ENCODE results near the gene LPCAT2.

The LPCAT2 gene, protein sequence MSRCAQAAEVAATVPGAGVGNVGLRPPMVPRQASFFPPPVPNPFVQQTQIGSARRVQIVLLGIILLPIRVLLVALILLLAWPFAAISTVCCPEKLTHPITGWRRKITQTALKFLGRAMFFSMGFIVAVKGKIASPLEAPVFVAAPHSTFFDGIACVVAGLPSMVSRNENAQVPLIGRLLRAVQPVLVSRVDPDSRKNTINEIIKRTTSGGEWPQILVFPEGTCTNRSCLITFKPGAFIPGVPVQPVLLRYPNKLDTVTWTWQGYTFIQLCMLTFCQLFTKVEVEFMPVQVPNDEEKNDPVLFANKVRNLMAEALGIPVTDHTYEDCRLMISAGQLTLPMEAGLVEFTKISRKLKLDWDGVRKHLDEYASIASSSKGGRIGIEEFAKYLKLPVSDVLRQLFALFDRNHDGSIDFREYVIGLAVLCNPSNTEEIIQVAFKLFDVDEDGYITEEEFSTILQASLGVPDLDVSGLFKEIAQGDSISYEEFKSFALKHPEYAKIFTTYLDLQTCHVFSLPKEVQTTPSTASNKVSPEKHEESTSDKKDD

DNA sequence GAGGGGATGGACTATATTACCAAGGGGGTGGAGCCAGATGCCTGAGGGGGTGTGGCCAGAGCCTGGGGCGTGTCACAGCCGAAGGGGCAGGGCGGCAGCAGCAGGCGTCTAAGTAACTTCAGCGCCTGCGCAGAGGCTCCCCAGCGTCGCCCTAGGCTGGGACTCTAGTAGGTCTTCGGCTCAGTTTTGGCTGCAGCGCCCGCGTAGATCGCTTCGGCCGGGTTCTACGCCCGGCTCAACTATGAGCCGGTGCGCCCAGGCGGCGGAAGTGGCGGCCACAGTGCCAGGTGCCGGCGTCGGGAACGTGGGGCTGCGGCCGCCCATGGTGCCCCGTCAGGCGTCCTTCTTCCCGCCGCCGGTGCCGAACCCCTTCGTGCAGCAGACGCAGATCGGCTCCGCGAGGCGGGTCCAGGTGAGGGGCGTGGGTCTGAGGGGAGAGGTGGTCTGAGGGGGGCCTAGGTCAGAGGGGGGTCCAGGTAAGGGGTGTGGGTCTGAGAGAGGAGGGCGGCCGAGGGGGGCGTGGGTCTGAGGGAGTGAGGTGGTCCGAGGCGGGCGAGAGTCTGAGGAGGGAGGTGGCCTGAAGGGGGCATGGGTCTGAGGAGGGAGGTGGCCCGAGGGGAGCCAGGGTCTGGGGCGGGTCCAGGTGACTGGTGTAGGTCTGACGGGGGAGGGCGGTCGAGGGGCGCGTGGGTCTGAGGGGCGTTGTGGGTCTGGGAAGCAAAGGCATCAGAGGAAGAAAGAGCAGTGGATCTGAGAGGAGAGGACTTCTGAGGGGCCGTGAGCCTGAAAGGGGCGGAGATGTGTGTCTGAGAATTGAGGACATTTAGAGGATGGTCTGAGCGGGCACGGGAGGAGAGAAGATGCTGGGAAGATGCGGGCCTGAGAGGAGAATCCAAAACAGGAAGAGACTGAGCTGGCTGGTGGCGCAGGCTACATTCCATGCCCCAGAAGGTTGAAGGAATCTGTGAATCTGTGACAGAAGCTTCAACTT is at the start of gene LPCAT2:
Gene LPCAT2, plus strand, starts transcription at position 132 of the 991 bp plus-strand sequence. Its CDS starts 110 bp downstream, at position 242.
- FAIRE-seq, result no peak

GRCh38 chr16:55462241-55462640 is 46.6 kb upstream of the LPCAT2 start:
- no peak for FAIRE-seq

GRCh38 chr16:55464375-55464774 is 44.5 kb upstream of the LPCAT2 start:
- no peak for FAIRE-seq

GRCh38 chr16:55465077-55465896 is 43.6 kb upstream of the LPCAT2 start:
- no peak for FAIRE-seq

GRCh38 chr16:55466209-55466608 is 42.7 kb upstream of the LPCAT2 start:
- no peak for FAIRE-seq

DNA sequence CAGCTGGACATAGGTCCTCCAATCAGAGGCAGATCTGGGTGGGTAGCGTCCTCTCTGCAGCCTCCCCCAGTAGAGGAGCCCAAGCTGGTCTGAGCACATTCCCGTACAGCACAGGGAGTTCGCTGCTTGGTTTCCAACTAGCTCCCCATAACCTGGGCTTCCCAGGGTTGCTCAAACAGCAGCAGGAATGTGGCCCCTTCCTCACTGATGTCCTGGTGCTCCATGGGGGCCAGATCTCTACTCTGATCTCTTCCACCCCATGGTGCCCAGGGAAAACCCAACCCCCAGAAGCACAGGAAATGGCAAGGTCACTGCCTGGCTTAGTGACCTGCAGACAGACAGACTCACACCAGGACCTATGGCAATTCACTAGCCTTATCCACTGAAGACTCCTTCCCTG is 41.0 kb upstream of the LPCAT2 start:
- no peak for FAIRE-seq

- FAIRE-seq, result no peak
Observed at GRCh38 chr16:55468352-55468990, 40.4 kb upstream of the LPCAT2 start.

DNA sequence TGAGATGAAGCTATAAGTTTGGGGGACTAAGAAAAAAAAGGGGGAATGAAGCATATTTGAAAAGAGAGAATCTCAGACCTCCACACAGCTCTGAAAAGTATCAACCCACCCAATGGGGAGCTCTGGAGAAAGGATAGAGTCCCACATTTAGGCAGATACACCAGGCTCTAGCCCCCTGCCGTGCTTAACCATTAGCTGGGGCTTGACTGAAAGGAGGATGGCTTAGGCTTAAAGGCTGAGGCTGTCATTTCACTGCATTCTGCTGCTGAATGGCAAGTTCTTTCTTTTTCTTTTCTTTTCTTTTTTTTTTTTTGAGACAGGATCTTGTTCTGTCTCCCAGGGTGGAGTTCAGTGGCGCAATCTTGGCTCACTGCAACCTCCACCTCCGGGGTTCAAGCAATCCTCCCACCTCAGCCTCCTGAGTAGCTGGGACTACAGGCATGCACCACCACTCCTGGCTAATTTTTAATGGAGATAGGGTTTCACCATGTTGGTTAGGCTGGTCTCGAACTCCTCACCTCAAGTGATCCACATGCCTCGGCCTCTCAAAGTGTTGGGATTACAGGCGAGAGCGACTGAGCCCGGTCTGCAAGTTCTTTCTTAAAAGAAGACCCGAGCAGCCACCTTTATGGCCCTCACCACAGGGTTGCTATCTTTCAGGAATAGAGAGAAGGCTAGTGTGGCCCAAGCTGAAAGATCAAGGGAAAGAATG is 38.9 kb upstream of the LPCAT2 start:
- FAIRE-seq, result no peak

- no peak for FAIRE-seq
Observed at GRCh38 chr16:55470533-55471371, 38.1 kb upstream of the LPCAT2 start.

DNA sequence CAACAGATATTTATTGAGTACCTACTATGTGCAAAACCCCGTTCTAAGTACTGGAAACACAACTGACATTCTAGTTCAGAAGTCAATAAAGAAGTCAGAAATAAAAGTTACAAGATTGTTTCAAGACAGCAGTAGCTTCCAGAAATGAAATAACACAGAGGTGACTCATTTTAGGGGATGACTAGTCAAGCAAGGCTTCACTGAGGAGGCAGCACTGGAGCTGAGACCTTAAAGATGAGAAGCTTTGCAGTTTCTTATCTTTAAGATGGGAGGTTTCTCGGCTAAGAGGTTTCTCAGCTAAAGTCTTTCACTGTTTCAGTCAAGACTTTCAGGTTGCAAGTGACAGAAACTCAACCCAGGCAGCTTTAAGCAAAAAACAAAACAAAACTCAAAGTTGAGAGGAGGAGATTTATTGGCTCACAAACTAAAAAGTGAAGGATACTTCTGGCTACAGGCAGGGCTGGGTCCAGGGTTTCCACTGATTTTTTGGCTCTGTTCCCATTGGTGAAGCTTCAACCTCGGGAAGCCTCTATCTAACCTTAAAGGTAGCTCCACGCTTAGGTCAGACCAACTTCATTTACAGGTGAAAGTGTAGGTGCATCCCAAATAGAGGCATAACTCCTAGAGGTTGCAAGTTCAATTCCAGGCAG is 37.3 kb upstream of the LPCAT2 start:
- no peak for FAIRE-seq

- FAIRE-seq, result no peak
Observed at GRCh38 chr16:55473587-55473986, 35.3 kb upstream of the LPCAT2 start.

GRCh38 chr16:55474821-55475220 is 34.1 kb upstream of the LPCAT2 start:
- no peak for FAIRE-seq

- no peak for FAIRE-seq
Observed at GRCh38 chr16:55475919-55476318, 33.0 kb upstream of the LPCAT2 start.

DNA sequence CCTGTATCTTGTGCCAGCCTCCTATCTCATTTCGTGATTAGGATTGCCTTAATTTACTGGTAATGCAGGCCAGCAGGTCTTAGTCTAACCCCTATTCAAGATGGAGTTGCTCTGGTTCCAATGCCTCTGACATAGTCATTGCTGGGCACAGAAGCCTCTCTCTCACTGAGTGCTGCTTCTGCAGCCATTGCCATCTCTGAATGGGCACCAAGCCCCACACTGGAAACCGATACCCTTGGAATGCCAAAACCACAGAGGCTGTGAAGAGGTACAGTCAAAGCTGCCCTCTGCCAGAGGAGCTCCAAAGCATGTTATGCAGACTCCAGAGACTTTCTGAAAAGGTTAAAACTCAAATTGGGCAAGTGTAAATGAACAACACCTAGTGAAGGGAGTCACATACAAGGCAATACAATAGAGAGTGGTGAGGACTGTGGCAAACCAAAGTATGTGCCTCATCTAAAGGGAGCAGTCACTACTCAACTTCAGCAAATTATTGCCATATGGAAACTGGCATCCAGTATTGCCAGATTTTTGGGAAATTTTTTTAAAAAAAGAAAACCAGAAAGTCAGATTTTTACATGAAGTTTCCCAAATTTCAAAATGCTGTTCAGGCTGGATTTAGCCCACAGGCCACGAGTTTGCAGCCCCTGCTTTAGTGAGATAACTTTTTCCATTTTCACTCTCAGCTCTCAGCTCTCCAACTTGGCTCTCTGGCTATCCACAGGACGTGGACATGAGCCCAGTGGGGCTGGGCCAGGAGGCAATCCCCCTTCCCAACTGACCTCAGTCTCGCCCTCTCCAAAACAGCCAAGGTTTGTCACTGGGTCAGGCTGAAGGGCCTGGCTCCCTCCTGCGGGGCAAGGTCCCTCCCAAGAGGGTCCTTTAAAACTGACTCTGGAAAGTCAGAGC is 32.0 kb upstream of the LPCAT2 start:
- FAIRE-seq, result no peak

DNA sequence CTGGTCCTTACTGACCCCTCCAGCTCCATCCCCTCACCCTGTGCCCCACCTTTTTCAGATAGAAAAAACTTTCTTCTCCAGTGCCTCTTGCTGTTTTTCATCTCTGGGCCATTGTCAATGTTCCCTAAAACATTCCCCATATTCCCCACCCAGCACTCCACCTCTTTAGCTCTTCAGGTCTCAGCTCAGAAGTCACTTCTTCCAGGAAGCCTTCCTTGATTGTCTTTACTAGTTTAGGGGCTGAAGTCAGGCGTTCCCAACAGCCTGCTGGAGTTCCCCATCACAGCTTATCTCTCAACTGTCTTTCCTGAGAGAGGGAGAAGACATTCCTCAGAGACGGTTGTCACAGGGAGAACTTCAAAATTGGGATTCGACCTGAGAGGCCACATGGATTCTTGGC is 31.1 kb upstream of the LPCAT2 start:
- no peak for FAIRE-seq

GRCh38 chr16:55478827-55479429 is 29.9 kb upstream of the LPCAT2 start, which contains the start of gene MMP2:
MMP2 (plus strand) TSS chr16:55479198; CDS start chr16:55479480, 282 bp downstream.
- FAIRE-seq, result no peak

DNA sequence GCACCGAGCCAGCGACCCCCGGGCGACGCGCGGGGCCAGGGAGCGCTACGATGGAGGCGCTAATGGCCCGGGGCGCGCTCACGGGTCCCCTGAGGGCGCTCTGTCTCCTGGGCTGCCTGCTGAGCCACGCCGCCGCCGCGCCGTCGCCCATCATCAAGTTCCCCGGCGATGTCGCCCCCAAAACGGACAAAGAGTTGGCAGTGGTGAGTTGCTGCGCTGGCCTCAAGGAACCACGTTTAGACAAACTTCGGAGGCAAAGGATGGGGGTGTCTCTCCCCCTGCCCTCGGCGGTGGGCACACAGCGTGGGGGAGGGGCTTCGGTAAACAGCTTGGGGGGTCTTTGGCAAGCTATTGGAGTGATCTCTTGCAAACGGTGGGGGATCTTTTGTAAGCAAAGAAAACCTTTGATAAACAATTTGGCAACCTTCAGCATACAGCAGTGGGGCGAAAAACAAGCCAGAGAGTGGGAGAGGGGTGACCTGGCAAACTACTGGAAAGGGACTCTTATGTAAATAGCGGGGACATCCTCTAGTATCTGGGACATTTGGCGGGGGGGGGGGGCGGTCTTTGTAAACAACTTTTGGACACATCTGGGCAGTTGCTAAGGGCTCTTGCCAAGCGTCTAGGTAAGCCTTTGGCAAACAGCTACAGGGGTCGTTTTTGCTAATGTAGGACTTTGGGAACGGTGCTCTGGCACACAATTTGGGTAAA is 29.3 kb upstream of the LPCAT2 start:
- no peak for FAIRE-seq

Measured in colon (tissue), 2 donors.